ENCODE data around the gene SHPK. TPM values are rescaled to one million over a fixed set of nuclear protein-coding genes. Genes with fewer than 3 reads are reported as not detected.

SHPK gene
- total RNA-seq, 2 experiments from 2014 or later: 12.3 to 12.4 TPM

DNA sequence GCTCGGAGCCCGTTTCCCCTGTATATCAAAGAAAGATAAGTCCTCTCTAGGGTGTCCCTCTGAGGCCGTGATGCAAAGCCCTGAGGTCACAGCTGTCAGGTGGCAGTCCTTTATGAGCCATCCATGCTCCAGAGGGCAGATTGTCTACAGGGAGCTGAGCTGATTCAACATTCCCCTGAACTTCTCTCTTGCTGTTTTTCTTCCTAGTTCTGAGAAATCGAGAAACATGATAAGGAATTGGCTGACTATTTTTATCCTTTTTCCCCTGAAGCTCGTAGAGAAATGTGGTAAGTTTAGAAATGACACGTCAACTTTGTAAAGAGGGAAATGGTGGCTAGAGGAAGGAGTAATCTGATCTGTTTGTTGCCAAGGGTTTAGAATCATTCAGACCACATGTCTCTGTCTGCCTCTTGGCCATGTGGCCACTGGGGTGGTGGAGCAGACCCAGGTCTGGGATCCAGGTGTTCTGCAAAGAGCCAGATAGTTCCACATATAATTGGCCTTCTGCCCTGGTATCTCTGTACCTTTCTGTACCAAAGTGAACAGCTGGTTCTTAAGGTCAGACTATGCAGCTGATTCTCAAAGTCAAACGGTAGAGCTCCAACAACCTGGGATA lies 4.0 kb upstream of the SHPK start:
- ChIA-PET POLR2A (interaction anchor here (1.3 to 1.4 kb wide), 2 partner anchors 71 to 81 kb away, joined by 3 to 4 read pairs; no protein-coding TSS in a partner anchor), CTCF (interaction anchor here (0.6 to 1.3 kb wide), 2 partner anchors 39 to 626 kb away, joined by 3 read pairs; no protein-coding TSS in a partner anchor)
- Mint-ChIP-seq H3K27ac (peak overlapping the region; percentile 88), H3K4me1 (ENCODE audit: low read depth) (peaks cover 44% of the 10 kb centered on the region), H3K36me3 (peaks cover 26% of the 10 kb centered on the region), H3K9me3 (no peaks in the 10 kb centered on the region), H3K27me3 (no peaks in the 10 kb centered on the region), H3K4me3 (peak overlapping the region; percentile 59)
- intact Hi-C loops (cut with micrococcal nuclease): loop anchor here (1.0 to 5.0 kb wide), 3 partner anchors 29 to 83 kb away; partner anchors contain the start of genes EMC6, TAX1BP3 and TRPV3
- peak; percentile 74 for DNase-seq

DNA sequence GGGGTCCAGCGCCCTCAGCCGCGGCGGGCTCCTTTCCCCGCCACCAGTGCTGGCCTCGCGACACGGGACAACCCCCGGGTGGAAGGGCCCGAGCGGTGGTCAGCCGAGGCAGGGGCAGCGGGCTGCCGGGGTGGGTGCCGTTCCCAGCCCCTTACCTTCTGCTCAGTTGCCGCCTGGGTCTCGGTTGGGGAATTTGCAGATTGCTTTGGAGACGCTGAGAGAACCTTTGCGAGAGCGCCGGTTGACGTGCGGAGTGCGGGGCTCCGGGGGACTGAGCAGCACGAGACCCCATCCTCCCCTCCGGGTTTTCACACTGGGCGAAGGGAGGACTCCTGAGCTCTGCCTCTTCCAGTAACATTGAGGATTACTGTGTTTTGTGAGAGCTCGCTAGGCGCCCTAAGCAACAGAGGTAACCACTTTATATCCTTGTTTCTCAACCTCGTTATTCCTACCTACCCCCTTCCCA lies 891 bp upstream of the SHPK start:
- intact Hi-C loops (cut with micrococcal nuclease): no loop called here
- Mint-ChIP-seq H3K27ac (no peak overlapping the region), H3K4me3 (peak overlapping the region; percentile 94), H3K36me3 (peaks cover 12% of the 10 kb centered on the region), H3K9me3 (no peaks in the 10 kb centered on the region), H3K27me3 (no peaks in the 10 kb centered on the region), H3K4me1 (ENCODE audit: low read depth) (peaks cover 41% of the 10 kb centered on the region)
- peak; percentile 23 for DNase-seq
- CTCF ChIA-PET: interaction anchor here (1.2 to 5.0 kb wide), 4 partner anchors 10 to 209 kb away, joined by 5 to 25 read pairs (median 11); partner anchors contain the start of gene NCBP3
- POLR2A ChIA-PET: interaction anchor here (0.8 to 1.5 kb wide), 3 partner anchors 11 to 506 kb away, joined by 3 to 6 read pairs (median 6); partner anchors contain the start of genes CYB5D2, EMC6 and ZZEF1

DNA sequence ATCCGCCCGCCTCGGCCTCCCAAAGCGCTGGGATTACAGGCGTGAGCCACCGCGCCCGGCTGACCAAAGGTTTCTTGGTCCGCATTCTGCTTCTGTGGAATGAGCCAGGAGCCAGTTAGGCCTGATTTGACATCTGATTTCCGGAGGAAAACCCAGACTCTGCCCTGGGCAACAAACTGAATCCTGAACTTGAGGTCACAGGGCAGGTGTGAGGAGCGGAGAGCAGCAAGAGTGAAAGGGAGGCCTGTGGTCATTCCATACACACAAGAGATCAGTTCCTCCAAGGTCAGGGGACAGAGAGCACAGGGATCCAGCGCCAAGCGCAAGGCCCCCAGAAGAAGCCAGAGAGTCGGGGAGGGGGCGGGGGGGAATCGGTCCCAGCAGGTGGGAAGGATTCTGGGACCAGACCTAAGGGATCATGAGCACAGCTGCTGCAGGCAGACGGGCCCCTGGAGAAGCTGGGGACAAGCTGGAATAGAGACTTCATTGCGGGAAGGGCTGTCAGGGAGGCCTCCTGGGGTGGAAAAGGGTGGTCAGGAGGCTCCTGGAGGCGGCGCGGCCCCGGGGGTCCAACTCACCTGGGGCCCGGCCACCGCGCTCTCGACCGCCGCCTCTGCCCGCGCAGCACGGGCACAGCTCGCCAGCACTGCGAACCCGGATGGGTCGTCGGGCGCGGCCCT lies 436 bp downstream of the SHPK start:
- H3K27ac Mint-ChIP-seq: no peak overlapping the region
- POLR2A ChIA-PET: interaction anchor here (1.4 to 1.5 kb wide), 2 partner anchors 12 to 508 kb away, joined by 6 read pairs; partner anchors contain the start of genes CYB5D2 and ZZEF1
- DNase-seq: no peak
- intact Hi-C loops (cut with micrococcal nuclease): no loop called here
- no peaks in the 10 kb centered on the region for H3K27me3 Mint-ChIP-seq
- peak overlapping the region; percentile 94 for H3K4me3 Mint-ChIP-seq
- H3K4me1 Mint-ChIP-seq (ENCODE audit: low read depth): peaks cover 34% of the 10 kb centered on the region
- CTCF ChIA-PET: interaction anchor here (0.8 to 5.0 kb wide), 8 partner anchors 9 to 587 kb away, joined by 3 to 25 read pairs (median 5); partner anchors contain the start of gene NCBP3
- no peaks in the 10 kb centered on the region for H3K9me3 Mint-ChIP-seq
- H3K36me3 Mint-ChIP-seq: peaks cover 5% of the 10 kb centered on the region

DNA sequence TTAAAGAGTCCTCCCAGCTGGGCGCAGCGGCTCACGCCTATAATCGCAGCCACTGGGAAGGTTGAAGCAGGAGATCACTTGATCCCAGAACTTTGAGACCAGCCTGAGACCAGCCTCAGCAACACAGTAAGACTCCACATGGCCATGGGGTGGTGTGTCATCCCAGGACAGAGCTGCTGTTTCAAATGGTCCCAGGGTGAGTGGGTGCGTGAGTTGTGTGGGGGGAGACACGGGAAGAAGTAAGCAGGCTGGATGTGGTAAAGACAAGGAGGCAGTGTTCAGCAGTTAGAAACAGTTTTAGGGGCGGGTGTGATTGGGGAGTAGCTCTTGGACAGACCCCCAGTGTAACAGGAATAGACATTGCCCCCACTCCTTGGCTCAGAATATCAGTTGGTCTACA lies 3.8 kb downstream of the SHPK start:
- ChIA-PET CTCF (no interaction called here), POLR2A (no interaction called here)
- Mint-ChIP-seq H3K36me3 (peaks cover 11% of the 10 kb centered on the region), H3K27me3 (no peaks in the 10 kb centered on the region), H3K9me3 (no peaks in the 10 kb centered on the region), H3K4me3 (no peak overlapping the region), H3K4me1 (ENCODE audit: low read depth) (peaks cover 9% of the 10 kb centered on the region), H3K27ac (no peak overlapping the region)
- no peak for DNase-seq
- intact Hi-C loops (cut with micrococcal nuclease): no loop called here

DNA sequence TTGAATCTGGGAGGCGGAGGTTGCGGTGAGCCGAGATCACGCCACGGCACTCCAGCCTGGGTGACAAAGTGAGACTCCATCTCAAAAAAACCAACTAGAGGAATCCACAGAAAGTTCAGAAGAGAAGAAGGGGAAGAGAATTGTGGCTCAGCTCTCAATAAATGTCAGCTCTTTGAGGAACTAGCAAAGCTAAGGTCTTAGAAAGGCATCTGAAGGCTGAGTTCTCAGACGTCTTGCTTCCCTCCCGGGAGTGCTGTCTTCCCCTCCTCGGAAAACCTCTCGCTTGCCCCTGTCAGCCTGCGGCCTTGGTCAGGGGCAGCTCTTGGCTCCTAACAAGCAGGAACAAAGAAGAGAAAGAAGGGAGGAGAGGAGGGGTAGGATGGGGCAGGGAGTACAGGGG lies 5.3 kb downstream of the SHPK start:
- CTCF ChIA-PET: interaction anchor here (1.2 kb wide), 1 partner anchor 28 kb away, joined by 3 read pairs; no protein-coding TSS in a partner anchor
- H3K4me3 Mint-ChIP-seq: no peak overlapping the region
- no peak for DNase-seq
- POLR2A ChIA-PET: no interaction called here
- H3K27me3 Mint-ChIP-seq: no peaks in the 10 kb centered on the region
- H3K27ac Mint-ChIP-seq: no peak overlapping the region
- peaks cover 18% of the 10 kb centered on the region for H3K36me3 Mint-ChIP-seq
- intact Hi-C loops (cut with micrococcal nuclease): no loop called here
- no peaks in the 10 kb centered on the region for H3K9me3 Mint-ChIP-seq
- peaks cover 6% of the 10 kb centered on the region for H3K4me1 Mint-ChIP-seq (ENCODE audit: low read depth)

DNA sequence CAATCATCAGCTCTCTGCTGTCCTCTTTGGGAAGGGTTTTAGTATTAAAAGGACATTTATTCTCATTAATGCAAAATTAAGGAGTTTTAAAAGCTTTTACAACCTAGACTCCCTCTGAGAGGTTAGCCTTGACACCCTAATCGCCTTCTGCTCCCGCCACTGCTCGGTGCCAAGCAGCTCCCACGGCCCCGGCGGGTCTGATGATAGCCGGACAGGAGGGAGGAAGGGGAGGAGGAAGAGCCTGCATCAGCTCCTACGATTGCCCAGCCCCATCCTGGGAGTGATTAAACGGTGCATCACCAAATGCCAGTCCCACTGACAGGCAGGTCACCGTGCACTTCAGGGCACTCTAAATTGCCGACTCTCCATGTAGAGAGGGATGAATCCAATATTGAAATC lies 8.3 kb downstream of the SHPK start:
- Mint-ChIP-seq H3K4me3 (no peak overlapping the region), H3K36me3 (peaks cover 29% of the 10 kb centered on the region), H3K27me3 (no peaks in the 10 kb centered on the region), H3K9me3 (no peaks in the 10 kb centered on the region), H3K27ac (no peak overlapping the region), H3K4me1 (ENCODE audit: low read depth) (no peaks in the 10 kb centered on the region)
- ChIA-PET CTCF (no interaction called here), POLR2A (no interaction called here)
- DNase-seq: no peak
- intact Hi-C loops (cut with micrococcal nuclease): no loop called here

DNA sequence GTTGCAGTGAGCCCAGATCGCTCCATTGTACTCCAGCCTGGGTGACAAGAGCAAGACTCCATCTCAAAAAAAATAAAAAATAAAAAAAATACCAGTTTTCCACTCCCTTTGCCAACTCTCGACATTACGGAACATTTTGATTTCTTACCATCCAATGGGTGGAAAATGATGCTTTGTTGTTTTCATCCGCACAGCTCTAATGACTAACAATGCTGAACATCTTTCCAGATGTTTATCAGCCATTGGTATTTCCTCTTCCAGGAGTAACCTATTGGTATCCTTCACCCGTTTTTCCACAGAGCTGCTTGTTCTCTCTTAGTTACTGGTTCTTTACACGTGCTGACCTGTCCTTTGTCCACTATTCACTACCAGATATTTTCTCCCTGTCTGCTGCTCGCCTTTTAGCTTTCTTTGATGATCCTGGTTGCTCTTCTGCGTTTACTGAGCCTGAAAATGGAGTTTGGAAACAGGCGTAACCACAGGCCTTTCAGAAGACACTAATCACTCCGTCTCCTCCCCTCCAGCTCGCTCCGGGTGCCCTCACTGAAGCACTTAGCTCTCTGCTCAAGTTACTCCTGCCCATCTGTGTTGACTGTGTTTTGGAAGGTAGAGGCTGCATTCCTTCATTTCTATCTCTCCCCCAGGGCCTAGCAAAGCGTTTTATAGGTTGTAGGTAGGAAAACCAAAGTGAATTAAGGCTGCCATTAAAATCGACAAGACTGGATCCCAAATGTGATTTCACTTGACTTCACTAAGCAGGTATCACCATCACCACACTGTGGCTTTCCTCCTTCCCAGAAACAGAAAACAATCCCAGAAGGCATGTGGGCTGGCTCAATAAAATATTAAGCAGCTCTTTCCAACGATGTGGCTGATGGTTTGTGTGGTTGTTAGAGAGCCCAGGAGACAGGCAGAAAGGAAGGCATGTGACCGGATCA lies 8.9 kb downstream of the SHPK start:
- Mint-ChIP-seq H3K36me3 (peaks cover 30% of the 10 kb centered on the region), H3K27me3 (no peaks in the 10 kb centered on the region), H3K27ac (no peak overlapping the region), H3K9me3 (no peaks in the 10 kb centered on the region), H3K4me3 (no peak overlapping the region), H3K4me1 (ENCODE audit: low read depth) (no peaks in the 10 kb centered on the region)
- POLR2A ChIA-PET: interaction anchor here (0.6 to 0.7 kb wide), 2 partner anchors 8 to 608 kb away, joined by 4 to 5 read pairs; no protein-coding TSS in a partner anchor
- CTCF ChIA-PET: no interaction called here
- intact Hi-C loops (cut with micrococcal nuclease): no loop called here
- DNase-seq: no peak

DNA sequence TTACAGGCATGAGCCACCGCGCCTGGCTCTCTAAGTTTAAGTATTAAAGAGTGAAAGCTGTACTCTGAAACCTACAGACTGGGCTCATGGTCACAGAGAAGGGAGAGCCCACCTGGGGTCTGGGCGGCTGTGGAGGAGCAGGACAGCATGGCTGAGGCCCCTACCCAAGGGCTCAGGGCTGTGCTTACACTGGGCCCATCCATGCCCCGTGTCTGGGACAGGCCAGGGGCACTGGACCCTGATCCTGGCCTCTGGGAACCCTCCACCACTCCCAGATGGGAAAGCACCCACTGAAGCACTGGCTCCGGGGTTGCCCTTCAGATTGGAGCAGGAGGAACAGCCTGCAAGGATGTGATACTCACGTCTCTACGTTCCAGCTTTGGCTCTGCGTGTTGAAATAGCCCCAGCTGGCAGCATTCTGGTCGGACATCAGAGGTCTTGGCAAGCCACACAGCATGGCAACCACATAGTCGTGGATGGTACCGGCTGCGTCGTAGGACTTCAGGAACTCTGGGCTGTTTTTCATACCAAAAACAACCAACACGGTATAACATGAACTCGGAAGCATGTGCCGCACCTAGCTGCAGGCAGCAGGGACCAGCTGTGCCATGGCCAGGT lies 13.0 kb downstream of the SHPK start:
- POLR2A ChIA-PET: no interaction called here

DNA sequence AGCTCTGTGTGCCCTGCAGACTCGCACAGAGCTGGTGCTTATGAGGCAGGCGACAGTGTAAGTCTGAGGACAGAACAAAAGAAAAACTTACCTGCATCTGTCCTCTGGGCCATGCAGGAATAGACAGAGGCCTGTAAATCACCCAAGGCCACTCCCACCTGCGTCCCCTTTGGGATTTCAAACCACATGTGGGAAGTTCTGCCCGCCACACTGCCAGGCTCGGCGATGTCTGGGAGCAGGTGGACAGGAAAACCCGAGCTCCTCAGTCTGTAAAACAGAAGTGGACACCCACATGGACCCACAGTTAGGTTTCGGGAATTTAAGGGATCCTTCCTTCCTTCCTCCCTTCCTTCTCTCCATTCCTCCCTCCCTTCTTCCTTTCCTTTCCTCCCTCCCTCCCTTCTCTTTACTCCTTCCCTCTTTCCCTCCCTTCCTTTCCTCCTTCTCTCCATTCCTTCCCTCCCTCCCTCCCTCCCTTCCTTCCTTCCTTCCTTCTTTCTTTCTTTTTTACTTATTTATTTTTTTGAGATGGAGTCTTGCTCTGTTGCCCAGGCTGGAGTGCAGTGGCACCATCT lies 14.8 kb downstream of the SHPK start:
- Mint-ChIP-seq H3K27ac (no peak overlapping the region), H3K9me3 (peaks cover 9% of the 10 kb centered on the region), H3K27me3 (no peaks in the 10 kb centered on the region), H3K36me3 (peaks cover 53% of the 10 kb centered on the region), H3K4me1 (ENCODE audit: low read depth) (no peaks in the 10 kb centered on the region), H3K4me3 (no peak overlapping the region)
- intact Hi-C loops (cut with micrococcal nuclease): no loop called here
- no peak for DNase-seq
- ChIA-PET CTCF (interaction anchor here (0.6 kb wide), 1 partner anchor 9 kb away, joined by 3 read pairs; no protein-coding TSS in a partner anchor), POLR2A (interaction anchor here (0.6 kb wide), 1 partner anchor 46 kb away, joined by 5 read pairs; no protein-coding TSS in a partner anchor)

More for the DNA sequence above, 13.0 kb downstream of the SHPK start:
- DNase-seq: no peak
- Mint-ChIP-seq H3K27me3 (no peaks in the 10 kb centered on the region), H3K27ac (no peak overlapping the region), H3K4me3 (no peak overlapping the region), H3K4me1 (ENCODE audit: low read depth) (no peaks in the 10 kb centered on the region), H3K36me3 (peaks cover 45% of the 10 kb centered on the region), H3K9me3 (no peaks in the 10 kb centered on the region)
- intact Hi-C loops (cut with micrococcal nuclease): no loop called here
- CTCF ChIA-PET: no interaction called here

DNA sequence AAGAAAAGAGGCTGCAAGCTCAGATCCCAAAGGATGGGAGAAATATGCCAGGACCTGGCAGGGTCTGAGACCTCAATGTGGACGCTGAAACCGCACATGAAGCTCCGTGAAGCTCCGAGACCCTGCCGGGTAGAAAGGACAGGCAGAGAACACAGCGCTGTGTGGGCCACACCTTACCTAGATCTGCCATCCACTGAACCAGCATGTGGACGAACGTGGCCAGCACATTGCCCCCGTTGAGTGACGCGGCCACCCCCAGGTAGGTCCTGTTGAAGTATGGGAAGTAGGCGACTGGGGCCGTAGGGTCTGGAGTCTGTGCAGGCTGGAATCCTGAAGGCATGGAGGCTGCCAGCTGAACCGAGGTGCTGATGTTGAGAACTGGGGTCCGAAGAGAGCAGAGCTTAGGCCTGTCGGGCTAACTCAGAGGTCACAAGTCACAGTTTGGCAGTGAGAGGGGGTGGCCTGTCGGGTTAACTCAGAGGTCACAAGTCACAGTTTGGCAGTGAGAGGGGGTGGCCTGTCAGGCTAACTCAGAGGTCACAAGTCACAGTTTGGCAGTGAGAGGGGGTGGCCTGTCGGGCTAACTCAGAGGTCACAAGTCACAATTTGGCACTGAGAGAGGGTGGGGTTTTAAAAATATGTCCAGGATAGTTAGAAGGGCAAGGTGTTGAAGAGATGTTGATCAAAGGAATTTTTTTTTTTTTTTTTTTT lies 20.7 kb downstream of the SHPK start:
- peaks cover 46% of the 10 kb centered on the region for H3K36me3 Mint-ChIP-seq
- H3K4me3 Mint-ChIP-seq: no peak overlapping the region
- H3K4me1 Mint-ChIP-seq (ENCODE audit: low read depth): no peaks in the 10 kb centered on the region
- no peak overlapping the region for H3K27ac Mint-ChIP-seq
- ChIA-PET POLR2A (no interaction called here), CTCF (interaction anchor here (1.8 kb wide), 1 partner anchor 12 kb away, joined by 5 read pairs; no protein-coding TSS in a partner anchor)
- DNase-seq: no peak
- no peaks in the 10 kb centered on the region for H3K27me3 Mint-ChIP-seq
- intact Hi-C loops (cut with micrococcal nuclease): no loop called here
- H3K9me3 Mint-ChIP-seq: peaks cover 9% of the 10 kb centered on the region

Measured in activated CD4-positive, alpha-beta memory T cell treated with anti-CD3 and anti-CD28 coated beads for 36 hours (primary cell).